ENCODE measurements around the gene KLHL14.

Gene KLHL14

GRCh38 chr18:32770054-32770665 lies 2.7 kb downstream of the KLHL14 start:
- no peak for DNase-seq

GRCh38 chr18:32769586-32770053 lies 3.2 kb downstream of the KLHL14 start:
- no peak for DNase-seq

- DNase-seq: no peak
Measured at GRCh38 chr18:32769071-32769585, 3.7 kb downstream of the KLHL14 start.

- DNase-seq: no peak
Measured at GRCh38 chr18:32767400-32767799, 5.4 kb downstream of the KLHL14 start.

GRCh38 chr18:32764611-32765244 lies 8.1 kb downstream of the KLHL14 start:
- no peak for DNase-seq

GRCh38 chr18:32763293-32763692 lies 9.5 kb downstream of the KLHL14 start:
- no peak for DNase-seq

GRCh38 chr18:32761231-32761630 lies 11.6 kb downstream of the KLHL14 start:
- DNase-seq: no peak

- no peak for DNase-seq
Measured at GRCh38 chr18:32760391-32760790, 12.4 kb downstream of the KLHL14 start.

GRCh38 chr18:32759611-32760167 lies 13.1 kb downstream of the KLHL14 start:
- DNase-seq: no peak

- no peak for DNase-seq
Measured at GRCh38 chr18:32754508-32755263, 18.1 kb downstream of the KLHL14 start.

GRCh38 chr18:32753656-32754260 lies 19.1 kb downstream of the KLHL14 start:
- DNase-seq: no peak

- DNase-seq: no peak
Measured at GRCh38 chr18:32750328-32750727, 22.5 kb downstream of the KLHL14 start.

GRCh38 chr18:32749809-32750208 lies 23.0 kb downstream of the KLHL14 start:
- no peak for DNase-seq

GRCh38 chr18:32742579-32742978 lies 30.2 kb downstream of the KLHL14 start:
- DNase-seq: no peak

GRCh38 chr18:32735781-32736180 lies 37.0 kb downstream of the KLHL14 start:
- no peak for DNase-seq

GRCh38 chr18:32734442-32734841 lies 38.4 kb downstream of the KLHL14 start:
- DNase-seq: no peak

GRCh38 chr18:32732165-32732564 lies 40.7 kb downstream of the KLHL14 start:
- no peak for DNase-seq

GRCh38 chr18:32730620-32731091 lies 42.2 kb downstream of the KLHL14 start:
- DNase-seq: no peak

GRCh38 chr18:32730068-32730467 lies 42.8 kb downstream of the KLHL14 start:
- DNase-seq: no peak

- no peak for DNase-seq
Measured at GRCh38 chr18:32724071-32724749, 48.6 kb downstream of the KLHL14 start.

- no peak for DNase-seq
Measured at GRCh38 chr18:32722279-32722678, 50.5 kb downstream of the KLHL14 start.

GRCh38 chr18:32717126-32717525 lies 55.7 kb downstream of the KLHL14 start:
- DNase-seq: no peak

Measured in NK-92 treated with Interleukin-12 subunit alpha and Interleukin-12 subunit beta, amount 100 ng/mL, for 24 hours (cell line).